SK-N-MC (cell line): ENCODE results near the gene GPR135.

Source experiments
- EZH2 ChIP-seq: fragments of 200-600 bp; sonication (generic); IDR thresholded peaks from one replicate; pipeline ENCODE4 v1.6.1; 2017; ENCODE audit warnings: antibody characterized with exemption
- POLR2AphosphoS5 ChIP-seq: IDR thresholded peaks from 2 replicates; pipeline ENCODE4 v1.6.1; 2012; ENCODE audit warnings: mild to moderate bottlenecking, low read depth, low read length, borderline replicate concordance

DNA sequence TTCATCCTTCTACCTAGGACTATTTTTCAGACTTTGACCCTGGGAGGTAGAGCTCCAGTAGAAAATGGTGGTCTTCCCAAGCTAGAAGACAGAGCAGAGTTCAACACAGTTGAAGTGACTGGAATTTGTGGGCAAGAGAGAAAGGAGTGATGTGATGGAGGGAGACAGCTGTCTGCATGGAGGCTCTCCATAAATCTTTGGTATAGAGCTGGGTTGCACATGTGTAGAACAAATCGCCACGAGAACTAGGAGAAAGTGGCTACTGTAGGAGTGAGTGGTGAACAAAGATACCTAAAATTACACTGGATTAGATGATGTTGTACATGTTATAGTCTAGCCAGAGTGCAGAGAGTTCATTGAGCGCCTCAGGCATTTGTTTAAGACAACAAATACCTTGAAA is 14.5 kb downstream of the GPR135 start:
- TF ChIP-seq POLR2AphosphoS5 (no peak), EZH2 (no peak)
